ENCODE data around the gene ZNF791.
"Not testable (repeated sequence)": the region's sequence is repeated elsewhere in the genome, so short reads cannot be mapped to it uniquely, and the experiment has no call there.

ZNF791 gene

GRCh38 chr19:12636631-12637030, 25.9 kb downstream of the ZNF791 start:
- TF ChIP-seq, protein P1, sequence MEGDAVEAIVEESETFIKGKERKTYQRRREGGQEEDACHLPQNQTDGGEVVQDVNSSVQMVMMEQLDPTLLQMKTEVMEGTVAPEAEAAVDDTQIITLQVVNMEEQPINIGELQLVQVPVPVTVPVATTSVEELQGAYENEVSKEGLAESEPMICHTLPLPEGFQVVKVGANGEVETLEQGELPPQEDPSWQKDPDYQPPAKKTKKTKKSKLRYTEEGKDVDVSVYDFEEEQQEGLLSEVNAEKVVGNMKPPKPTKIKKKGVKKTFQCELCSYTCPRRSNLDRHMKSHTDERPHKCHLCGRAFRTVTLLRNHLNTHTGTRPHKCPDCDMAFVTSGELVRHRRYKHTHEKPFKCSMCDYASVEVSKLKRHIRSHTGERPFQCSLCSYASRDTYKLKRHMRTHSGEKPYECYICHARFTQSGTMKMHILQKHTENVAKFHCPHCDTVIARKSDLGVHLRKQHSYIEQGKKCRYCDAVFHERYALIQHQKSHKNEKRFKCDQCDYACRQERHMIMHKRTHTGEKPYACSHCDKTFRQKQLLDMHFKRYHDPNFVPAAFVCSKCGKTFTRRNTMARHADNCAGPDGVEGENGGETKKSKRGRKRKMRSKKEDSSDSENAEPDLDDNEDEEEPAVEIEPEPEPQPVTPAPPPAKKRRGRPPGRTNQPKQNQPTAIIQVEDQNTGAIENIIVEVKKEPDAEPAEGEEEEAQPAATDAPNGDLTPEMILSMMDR (conservative IDR thresholded peaks at IDR 0.05): no peak
- no peak overlapping the region for H3K27ac ChIP-seq

- TF ChIP-seq, protein P1 (conservative IDR thresholded peaks at IDR 0.05): no peak
- no peak overlapping the region for H3K27ac ChIP-seq
Observed at GRCh38 chr19:12638611-12639182, 28.0 kb downstream of the ZNF791 start.

- TF ChIP-seq, protein P1 (conservative IDR thresholded peaks at IDR 0.05): peak; percentile 86
- no peak overlapping the region for H3K27ac ChIP-seq
Observed at GRCh38 chr19:12639901-12640613, 29.3 kb downstream of the ZNF791 start.

DNA sequence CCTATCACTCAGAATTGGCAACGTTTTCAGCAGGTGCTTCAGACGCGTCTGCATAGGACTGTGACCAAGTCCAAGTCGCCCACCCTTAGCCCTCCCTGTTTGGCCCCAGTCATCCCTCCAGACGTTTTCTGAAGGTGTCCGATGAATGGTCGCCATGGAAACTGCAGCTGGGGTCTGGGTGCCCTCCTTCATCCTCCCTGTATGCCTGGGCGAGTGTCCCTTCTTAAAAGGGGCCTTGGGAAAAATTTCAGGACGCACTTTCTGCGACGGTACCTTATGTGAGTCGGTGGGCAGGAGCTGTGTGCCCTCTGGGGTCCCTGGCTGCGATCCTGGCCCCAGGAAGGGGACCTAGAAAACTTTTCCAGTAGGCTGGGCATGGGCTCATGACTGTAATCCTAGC, 30.7 kb downstream of the ZNF791 start:
- TF ChIP-seq, protein P1 (conservative IDR thresholded peaks at IDR 0.05): no peak
- H3K27ac ChIP-seq: no peak overlapping the region

- H3K27ac ChIP-seq: no peak overlapping the region
- TF ChIP-seq, protein P1 (conservative IDR thresholded peaks at IDR 0.05): no peak
Observed at GRCh38 chr19:12642506-12642905, 31.8 kb downstream of the ZNF791 start.

- not testable (repeated sequence) for H3K27ac ChIP-seq
Observed at GRCh38 chr19:12643716-12644115, 33.0 kb downstream of the ZNF791 start.

DNA sequence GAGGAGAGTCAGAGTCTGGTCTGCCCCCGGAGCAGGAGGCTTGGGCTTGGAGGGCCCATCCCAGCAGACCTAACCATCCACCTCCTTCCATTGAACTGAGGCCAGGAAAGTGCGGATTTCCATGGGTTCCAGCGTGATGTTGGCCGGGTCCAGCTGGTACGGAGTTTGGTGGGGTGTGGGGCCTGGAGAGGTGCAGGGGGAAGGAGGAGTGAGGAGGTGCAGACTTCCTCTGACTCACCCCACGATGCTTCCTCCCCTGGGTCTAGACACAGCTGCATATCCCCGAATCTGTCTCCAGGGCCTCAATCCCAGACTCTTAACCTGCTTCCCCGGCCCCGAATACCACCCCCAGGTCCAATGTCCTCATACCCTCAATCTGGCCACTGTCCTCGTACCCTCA, 35.8 kb downstream of the ZNF791 start:
- no peak overlapping the region for H3K27ac ChIP-seq
- TF ChIP-seq, protein P1 (conservative IDR thresholded peaks at IDR 0.05): no peak

DNA sequence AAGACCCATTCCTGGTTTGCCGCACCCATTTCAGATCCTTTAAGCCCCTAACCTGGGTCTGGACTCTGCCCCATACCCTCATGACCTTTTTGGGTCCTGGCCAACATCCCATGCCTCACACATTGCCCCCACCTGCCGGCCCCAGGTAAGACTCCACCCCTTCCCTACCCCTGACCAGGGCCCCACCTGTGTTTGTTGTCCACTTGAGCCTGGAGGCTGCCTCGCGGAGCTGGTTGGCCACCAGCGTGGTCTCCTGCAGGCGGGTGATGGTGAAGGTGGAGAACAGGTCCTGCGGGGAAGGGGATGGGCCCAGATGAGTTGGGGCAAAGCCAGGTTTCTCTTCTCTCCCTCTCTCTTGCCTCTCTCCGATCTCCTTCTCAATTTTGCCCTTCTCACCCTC, 36.3 kb downstream of the ZNF791 start:
- TF ChIP-seq, protein P1 (conservative IDR thresholded peaks at IDR 0.05): no peak
- H3K27ac ChIP-seq: no peak overlapping the region

Data from VCaP (cell line).